H1 (cell line): ENCODE data around the gene VPS13C. TPM values are rescaled to one million over a fixed set of nuclear protein-coding genes. Genes with fewer than 3 reads are reported as not detected.
"Not testable (repeated sequence)": the region's sequence is repeated elsewhere in the genome, so short reads cannot be mapped to it uniquely, and the experiment has no call there.

Experiments used
- CTCF ChIA-PET: fragments of 300-600 bp; sonication (Branson Sonifier 250); formaldehyde crosslinking; loops from one replicate; lab custom pipeline; 2021; ENCODE audit not compliant: partially characterized antibody; lab: Charles Lee
- POLR2A ChIA-PET: fragments of 300-600 bp; sonication (Branson Sonifier 250); formaldehyde crosslinking; loops from one replicate; lab custom pipeline; 2021; ENCODE audit warnings: inconsistent platforms; ENCODE audit not compliant: partially characterized antibody; lab: Charles Lee
- DNase-seq, 2 experiments: peaks; one replicate each; pipeline versions ENCODE4 v3.0.0 to v3.0.0-alpha.2; 2010 to 2022; ENCODE audit warnings: low spot score in 2 of 2, low read depth in 1 of 2, mixed read lengths in 1 of 2
- FAIRE-seq: peaks from 2 replicates; lab custom pipeline; 2011; peaks lifted over from hg19 to GRCh38; lab: Jason Lieb, UNC
- H2AFZ ChIP-seq: 2 replicates; pipeline ENCODE4 v1.8.1; 2012; ENCODE audit warnings: low read length, inconsistent platforms
- H2AK5ac ChIP-seq: 2 replicates; pipeline ENCODE4 v1.6.1; 2013; ENCODE audit warnings: low read depth, low read length
- H2BK120ac ChIP-seq: replicated peaks from 2 replicates; pipeline ENCODE3; 2013; ENCODE audit warnings: low read depth, low read length, inconsistent platforms
- H2BK12ac ChIP-seq: 2 replicates; pipeline ENCODE4 v1.6.1; 2013; ENCODE audit warnings: low read depth, low read length
- H2BK15ac ChIP-seq: 2 replicates; pipeline ENCODE4 v1.6.1; 2013; ENCODE audit warnings: low read length
- H2BK20ac ChIP-seq: 2 replicates; pipeline ENCODE4 v1.6.1; 2013; ENCODE audit warnings: low read length
- H2BK5ac ChIP-seq: 2 replicates; pipeline ENCODE4 v1.6.1; 2013; ENCODE audit warnings: low read depth, low read length
- H3K14ac ChIP-seq: 2 replicates; pipeline ENCODE4 v1.6.1; 2013; ENCODE audit warnings: inconsistent platforms; ENCODE audit not compliant: insufficient read length
- H3K18ac ChIP-seq: 2 replicates; pipeline ENCODE4 v1.6.1; 2013; ENCODE audit warnings: low read length; ENCODE audit errors: extremely low read depth
- H3K23ac ChIP-seq: 2 replicates; pipeline ENCODE4 v1.6.1; 2013; ENCODE audit warnings: inconsistent platforms; ENCODE audit not compliant: insufficient read length
- H3K23me2 ChIP-seq: 2 replicates; pipeline ENCODE4 v1.6.1; 2013; ENCODE audit warnings: low read depth, low read length
- H3K27ac ChIP-seq: 2 replicates; pipeline ENCODE4 v1.6.1; 2011; ENCODE audit warnings: low read depth, low read length, inconsistent platforms
- H3K27me3 ChIP-seq, 4 experiments: replicated peaks in 1 of 4; 1 replicate in 1 of 4; 2 replicates in 3 of 4; pipeline versions ENCODE4 v1.6.1 to v1.8.1; 2011 to 2013; ENCODE audit warnings: low read length in 3 of 4, mild to moderate bottlenecking in 3 of 4, inconsistent platforms in 2 of 4, mixed read lengths in 2 of 4, moderate library complexity in 1 of 4; ENCODE audit not compliant: control insufficient read depth in 3 of 4, insufficient read depth in 3 of 4; ENCODE audit errors: extremely low read depth in 1 of 4
- H3K36me3 ChIP-seq, 4 experiments: 2 replicates each; pipeline versions ENCODE4 v1.6.1 to v1.8.1; 2011 to 2013; ENCODE audit warnings: mild to moderate bottlenecking in 4 of 4, low read length in 3 of 4, moderate library complexity in 2 of 4, control low read depth in 1 of 4, inconsistent platforms in 1 of 4; ENCODE audit not compliant: insufficient read depth in 4 of 4, control insufficient read depth in 2 of 4
- H3K4ac ChIP-seq: replicated peaks from 2 replicates; pipeline ENCODE3; 2013; ENCODE audit warnings: low read length, low read depth, mixed read lengths, inconsistent platforms; ENCODE audit not compliant: insufficient read length
- H3K4me1 ChIP-seq, 4 experiments: replicated peaks in 1 of 4; 1 replicate in 1 of 4; 2 replicates in 3 of 4; pipeline versions ENCODE4 v1.6.1 to v1.8.1; 2011 to 2013; ENCODE audit warnings: low read length in 3 of 4, inconsistent platforms in 2 of 4, mixed read lengths in 1 of 4; ENCODE audit not compliant: insufficient read depth in 4 of 4, control insufficient read depth in 3 of 4
- H3K4me2 ChIP-seq, 2 experiments: 2 replicates each; pipeline versions ENCODE4 v1.6.1 to v1.8.1; 2011 to 2013; ENCODE audit warnings: low read depth in 2 of 2, low read length in 2 of 2, control low read depth in 1 of 2, inconsistent platforms in 1 of 2, mild to moderate bottlenecking in 1 of 2; ENCODE audit not compliant: insufficient read depth in 1 of 2
- H3K4me3 ChIP-seq, 4 experiments: fragments of 200-600, 300-600 bp in 1 of 4; sonication (generic), shearing (Covaris generic), sonication (Bioruptor Twin) in 1 of 4; 2 replicates each; pipeline versions ENCODE4 v1.5.1 to v1.8.1; 2011 to 2016; ENCODE audit warnings: low read length in 4 of 4, low read depth in 3 of 4, control low read depth in 2 of 4, inconsistent platforms in 2 of 4, mild to moderate bottlenecking in 2 of 4, mixed read lengths in 1 of 4, moderate library complexity in 1 of 4; ENCODE audit not compliant: insufficient read depth in 2 of 4; ENCODE audit errors: extremely low read depth in 1 of 4
- H3K56ac ChIP-seq: replicated peaks from 2 replicates; pipeline ENCODE3; 2013; ENCODE audit warnings: low read depth, mild to moderate bottlenecking, mixed read lengths, low read length, inconsistent platforms; ENCODE audit not compliant: insufficient read length
- H3K79me1 ChIP-seq: 2 replicates; pipeline ENCODE4 v1.6.1; 2013; ENCODE audit warnings: low read depth, low read length, control low read depth
- H3K79me2 ChIP-seq, 2 experiments: 2 replicates each; pipeline versions ENCODE4 v1.6.1 to v1.8.1; 2012 to 2013; ENCODE audit warnings: low read length in 2 of 2, mild to moderate bottlenecking in 2 of 2, inconsistent platforms in 1 of 2; ENCODE audit not compliant: insufficient read depth in 2 of 2, control insufficient read depth in 1 of 2
- H3K9ac ChIP-seq, 4 experiments: replicated peaks in 1 of 4; 1 replicate in 1 of 4; 2 replicates in 3 of 4; pipeline versions ENCODE4 v1.6.1 to v1.8.1; 2011 to 2013; ENCODE audit warnings: low read depth in 3 of 4, low read length in 3 of 4, control low read depth in 2 of 4, mild to moderate bottlenecking in 2 of 4, moderate library complexity in 2 of 4, inconsistent platforms in 1 of 4; ENCODE audit errors: extremely low read depth in 1 of 4
- H3K9me3 ChIP-seq, 2 experiments: 2 replicates each; pipeline versions ENCODE4 v1.6.1 to v1.8.1; 2012 to 2013; ENCODE audit warnings: mild to moderate bottlenecking in 2 of 2, moderate library complexity in 2 of 2, control low read depth in 1 of 2, inconsistent platforms in 1 of 2, low read depth in 1 of 2, low read length in 1 of 2, mixed read lengths in 1 of 2; ENCODE audit not compliant: insufficient read depth in 2 of 2
- H4K20me1 ChIP-seq, 2 experiments: replicated peaks in 1 of 2; 2 replicates each; pipeline versions ENCODE3 to v1.8.1; 2011 to 2013; ENCODE audit warnings: inconsistent platforms in 2 of 2, low read length in 2 of 2, mild to moderate bottlenecking in 1 of 2; ENCODE audit not compliant: insufficient read depth in 2 of 2, control insufficient read depth in 1 of 2
- H4K5ac ChIP-seq: 2 replicates; pipeline ENCODE4 v1.6.1; 2013; ENCODE audit warnings: low read length, low read depth, mixed read lengths, inconsistent platforms; ENCODE audit not compliant: insufficient read length
- H4K8ac ChIP-seq: 2 replicates; pipeline ENCODE4 v1.8.0; 2013; ENCODE audit warnings: mild to moderate bottlenecking, moderate library complexity, low read length, inconsistent platforms; ENCODE audit not compliant: insufficient read depth; ENCODE audit errors: extremely low read depth
- H4K91ac ChIP-seq: replicated peaks from 2 replicates; pipeline ENCODE3; 2013; ENCODE audit warnings: low read length, mixed read lengths, inconsistent platforms; ENCODE audit not compliant: insufficient read length
- WGBS, 2 experiments: shearing (Covaris generic) in 1 of 2; methylation state at CpG; one replicate each; pipeline versions ENCODE4 v1.1.6 to v1.1.7; 2013 to 2015; ENCODE audit warnings: low lambda C conversion rate in 2 of 2, mixed read lengths in 2 of 2, inconsistent platforms in 1 of 2, low coverage in 1 of 2, missing lambda C conversion rate in 1 of 2; ENCODE audit not compliant: insufficient replicate concordance in 2 of 2, insufficient coverage in 1 of 2, insufficient read length in 1 of 2; ENCODE audit errors: extremely low coverage in 1 of 2, missing lambda C conversion rate in 1 of 2; 5-methylcytosine and 5-hydroxymethylcytosine counted together
- polyA plus RNA-seq, 7 experiments: library from polyadenylated mRNA; depleted of rRNA in 3 of 7; stranded (reverse) in 5 of 7; unstranded in 2 of 7; fragments of >200 nt in 5 of 7; fragments of 200-250 nt in 2 of 7; gene quantifications; 1 replicate in 5 of 7; 2 replicates in 1 of 7; 4 replicates in 1 of 7; pipeline versions ENCODE4 v1.2.1 to v1.2.3, GENCODE V29; 2011 to 2013; ENCODE audit warnings: missing spikeins in 2 of 7, mixed read lengths in 2 of 7
- total RNA-seq: library from RNA; stranded (reverse); fragmentation: NEBNext Ultra II Directional; extraction: Animal tissue kit (Norgen Biotek cat#: 25700); gene quantifications from 2 replicates; pipeline ENCODE4 v1.2.1, GENCODE V29; 2021

The VPS13C gene
- total and polyA plus RNA-seq, 2 of the 8 experiments (the other 6 are each of a cell fraction or from before 2014, with no cell fraction given): 4.8 to 18.8 TPM

DNA sequence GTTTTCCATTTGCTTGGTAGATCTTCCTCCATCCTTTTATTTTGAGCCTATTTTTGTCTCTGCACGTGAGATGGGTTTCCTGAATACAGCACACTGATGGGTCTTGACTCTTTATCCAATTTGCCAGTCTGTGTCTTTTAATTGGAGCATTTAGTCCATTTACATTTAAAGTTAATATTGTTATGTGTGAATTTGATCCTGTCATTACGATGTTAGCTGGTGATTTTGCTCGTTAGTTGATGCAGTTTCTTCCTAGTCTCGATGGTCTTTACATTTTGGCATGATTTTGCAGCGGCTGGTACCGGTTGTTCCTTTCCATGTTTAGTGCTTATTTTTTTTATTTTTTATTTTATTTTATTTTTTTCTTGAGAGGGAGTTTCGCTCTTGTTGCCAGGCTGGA, 54.9 kb downstream of the VPS13C start:
- FAIRE-seq, H4K91ac ChIP-seq, H3K9ac ChIP-seq, H4K5ac ChIP-seq, H2BK15ac ChIP-seq, H3K14ac ChIP-seq, H2AFZ ChIP-seq, H3K4me1 ChIP-seq, POLR2A ChIA-PET, DNase-seq, H3K79me2 ChIP-seq, H3K4me2 ChIP-seq, H3K27me3 ChIP-seq, H3K4ac ChIP-seq, H3K23me2 ChIP-seq, H3K4me3 ChIP-seq, H4K20me1 ChIP-seq, H2BK12ac ChIP-seq, H3K56ac ChIP-seq, H3K9me3 ChIP-seq, H2AK5ac ChIP-seq, H4K8ac ChIP-seq, H2BK20ac ChIP-seq, H2BK120ac ChIP-seq, H3K23ac ChIP-seq, H3K27ac ChIP-seq, H2BK5ac ChIP-seq, H3K18ac ChIP-seq, H3K79me1 ChIP-seq: not testable (repeated sequence)
- CTCF ChIA-PET: interaction anchor here (0.7 kb wide), 2 partner anchors 81 to 302 kb away, joined by 3 read pairs; no protein-coding TSS in a partner anchor
- 83% methylated on average over 7 of the region's 7 CpGs; no CpG with 5 or more reads in 1 of the 2 experiments for WGBS, 2 experiments
- H3K36me3 ChIP-seq: peaks cover 0 to 11% (median 0%) of the 10 kb centered on the region in 4 experiments; a peak in 2 of 8 replicates
